Neural progenitor cell (in vitro differentiated cells): ENCODE results near the gene PSMB2. TPM values are rescaled to one million over a fixed set of nuclear protein-coding genes. Genes with fewer than 3 reads are reported as not detected.

Source experiments
- DNase-seq: peaks from one replicate; pipeline ENCODE4 v3.0.0-alpha.2; 2016; ENCODE audit warnings: low spot score
- H2AFZ ChIP-seq: fragments of 200-600 bp; sonication (generic); replicated peaks from 2 replicates; pipeline ENCODE4 v1.6.1; 2016; ENCODE audit warnings: antibody characterized with exemption
- H3F3A ChIP-seq: fragments of 200-600 bp; sonication (generic); 2 replicates; pipeline ENCODE4 v1.6.1; 2016; ENCODE audit warnings: antibody characterized with exemption, low read depth
- H3K27ac ChIP-seq: fragments of 200-600 bp; sonication (generic); 2 replicates; pipeline ENCODE4 v1.5.1; 2016; ENCODE audit warnings: mild to moderate bottlenecking
- H3K27me3 ChIP-seq: fragments of 200-600 bp; sonication (generic); 2 replicates; pipeline ENCODE4 v1.6.1; 2016; ENCODE audit warnings: mild to moderate bottlenecking, moderate library complexity
- H3K36me3 ChIP-seq: fragments of 200-600 bp; sonication (generic); 2 replicates; pipeline ENCODE4 v1.5.1; 2016
- H3K4me1 ChIP-seq: fragments of 200-600 bp; sonication (generic); 2 replicates; pipeline ENCODE4 v1.6.1; 2016; ENCODE audit warnings: mixed run types
- H3K4me2 ChIP-seq: fragments of 200-600 bp; sonication (generic); 2 replicates; pipeline ENCODE4 v1.6.1; 2016
- H3K4me3 ChIP-seq: fragments of 200-600 bp; sonication (generic); 2 replicates; pipeline ENCODE4 v1.5.1; 2016
- H3K79me2 ChIP-seq: fragments of 200-600 bp; sonication (generic); 2 replicates; pipeline ENCODE4 v1.6.1; 2016; ENCODE audit warnings: low read depth
- H3K9ac ChIP-seq: fragments of 200-600 bp; sonication (generic); 2 replicates; pipeline ENCODE4 v1.6.1; 2016
- H3K9me3 ChIP-seq: fragments of 200-600 bp; sonication (generic); 2 replicates; pipeline ENCODE4 v1.5.1; 2016; ENCODE audit warnings: low read depth
- H4K20me1 ChIP-seq: fragments of 200-600 bp; sonication (generic); 2 replicates; pipeline ENCODE4 v1.6.1; 2016; ENCODE audit warnings: low read depth
- H3K27ac Mint-ChIP-seq: 3 replicates; pipeline ENCODE4 v1.8.0; 2021; ENCODE audit warnings: mixed read lengths
- H3K27me3 Mint-ChIP-seq: 2 replicates; pipeline ENCODE4 v1.8.0; 2022; ENCODE audit warnings: low read depth, mild to moderate bottlenecking, inconsistent platforms, moderate library complexity, mixed read lengths; ENCODE audit not compliant: insufficient read depth
- H3K36me3 Mint-ChIP-seq: 3 replicates; pipeline ENCODE4 v1.8.0; 2021; ENCODE audit warnings: mixed read lengths
- H3K4me1 Mint-ChIP-seq: 3 replicates; pipeline ENCODE4 v1.8.0; 2021; ENCODE audit warnings: mixed read lengths
- H3K4me3 Mint-ChIP-seq: 3 replicates; pipeline ENCODE4 v1.8.0; 2021; ENCODE audit warnings: mild to moderate bottlenecking, moderate library complexity, mixed read lengths
- H3K9me3 Mint-ChIP-seq: 3 replicates; pipeline ENCODE4 v1.8.0; 2020; ENCODE audit warnings: mixed read lengths
- CTCF ChIP-seq: fragments of 200-600 bp; sonication (generic); IDR thresholded peaks from 2 replicates; pipeline ENCODE4 v1.5.1; 2017; ENCODE audit warnings: antibody characterized with exemption, mild to moderate bottlenecking
- EZH2 ChIP-seq: fragments of 200-600 bp; sonication (generic); IDR thresholded peaks from 2 replicates; pipeline ENCODE4 v1.6.1; 2017; ENCODE audit warnings: antibody characterized with exemption, mild to moderate bottlenecking, moderate library complexity
- EZH2phosphoT487 ChIP-seq: fragments of 200-600 bp; sonication (generic); IDR thresholded peaks from 2 replicates; pipeline ENCODE4 v1.6.1; 2017; ENCODE audit warnings: antibody characterized with exemption
- total RNA-seq: library from RNA; depleted of rRNA; stranded (reverse); fragments of >200 nt; gene quantifications from 2 replicates; pipeline ENCODE4 v1.2.3, GENCODE V29; 2015; ENCODE audit warnings: low replicate concordance

Gene PSMB2
- total RNA-seq, 1 donor from 2014 or later: 29.7 TPM

GRCh38 chr1:35646043-35646442 lies 4.7 kb upstream of the PSMB2 start:
- Histone ChIP-seq H3K4me3 (no peak overlapping the region), H3K4me1 (no peaks in the 10 kb centered on the region), H3K9me3 (no peaks in the 10 kb centered on the region), H4K20me1 (no peaks in the 10 kb centered on the region), H2AFZ (no peak overlapping the region), H3K9ac (no peak overlapping the region), H3K4me2 (no peak overlapping the region), H3K27me3 (peaks cover 70% of the 10 kb centered on the region), H3F3A (peaks cover 12% of the 10 kb centered on the region), H3K79me2 (peaks cover 3% of the 10 kb centered on the region), H3K27ac (no peak overlapping the region), H3K36me3 (no peaks in the 10 kb centered on the region)
- TF ChIP-seq EZH2 (no peak), CTCF (peak; percentile 20)
- Mint-ChIP-seq H3K4me3 (no peak overlapping the region), H3K27me3 (peaks cover 39% of the 10 kb centered on the region), H3K27ac (no peak overlapping the region), H3K36me3 (peaks cover 3% of the 10 kb centered on the region), H3K4me1 (peaks cover 5% of the 10 kb centered on the region), H3K9me3 (no peaks in the 10 kb centered on the region)
- no peak for DNase-seq

DNA sequence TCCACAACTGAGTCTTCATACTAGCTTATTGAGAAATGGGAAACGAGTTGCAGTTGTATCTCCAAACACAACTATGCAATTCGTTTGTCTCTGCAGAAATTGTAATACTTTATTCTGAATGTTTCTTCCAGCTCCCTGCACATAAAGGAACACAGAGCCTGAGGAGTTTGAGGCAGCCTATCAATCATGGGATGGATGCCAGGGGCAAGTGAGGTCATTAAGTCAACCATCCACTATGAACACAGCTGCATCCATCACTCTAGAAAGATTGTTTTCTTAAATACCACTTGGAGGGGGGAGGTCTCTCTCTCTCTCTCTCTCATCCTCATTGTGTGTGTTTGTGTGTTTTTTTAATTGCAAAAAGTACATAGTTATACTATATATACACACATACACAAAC lies 2.9 kb upstream of the PSMB2 start:
- Histone ChIP-seq H3K27me3 (peaks cover 51% of the 10 kb centered on the region), H3K27ac (no peak overlapping the region), H3K36me3 (no peaks in the 10 kb centered on the region), H3K4me2 (no peak overlapping the region), H3K79me2 (peaks cover 21% of the 10 kb centered on the region), H3F3A (peaks cover 12% of the 10 kb centered on the region), H3K9me3 (no peaks in the 10 kb centered on the region), H4K20me1 (no peaks in the 10 kb centered on the region), H3K4me1 (peaks cover 6% of the 10 kb centered on the region), H3K9ac (no peak overlapping the region), H2AFZ (no peak overlapping the region), H3K4me3 (no peak overlapping the region)
- no peak for DNase-seq
- Mint-ChIP-seq H3K27me3 (peaks cover 32% of the 10 kb centered on the region), H3K4me3 (no peak overlapping the region), H3K27ac (no peak overlapping the region), H3K4me1 (peaks cover 16% of the 10 kb centered on the region), H3K36me3 (peaks cover 5% of the 10 kb centered on the region), H3K9me3 (no peaks in the 10 kb centered on the region)
- TF ChIP-seq EZH2phosphoT487 (no peak), CTCF (no peak), EZH2 (no peak)

- Histone ChIP-seq H3K4me3 (peak overlapping the region; percentile 84), H3K4me2 (peak overlapping the region; percentile 91), H2AFZ (peak overlapping the region; percentile 90), H3K9me3 (no peaks in the 10 kb centered on the region), H3F3A (peaks cover 12% of the 10 kb centered on the region), H3K27ac (no peak overlapping the region), H3K79me2 (peaks cover 38% of the 10 kb centered on the region), H3K4me1 (peaks cover 6% of the 10 kb centered on the region), H3K36me3 (no peaks in the 10 kb centered on the region), H4K20me1 (peaks cover 14% of the 10 kb centered on the region), H3K9ac (no peak overlapping the region), H3K27me3 (peaks cover 37% of the 10 kb centered on the region)
- Mint-ChIP-seq H3K36me3 (peaks cover 5% of the 10 kb centered on the region), H3K4me3 (peak overlapping the region; percentile 100), H3K27ac (no peak overlapping the region), H3K27me3 (peaks cover 32% of the 10 kb centered on the region), H3K4me1 (peaks cover 20% of the 10 kb centered on the region), H3K9me3 (no peaks in the 10 kb centered on the region)
- TF ChIP-seq CTCF: no peak
- no peak for TF ChIP-seq EZH2
- no peak for TF ChIP-seq EZH2phosphoT487
- no peak for DNase-seq
Measured at GRCh38 chr1:35642471-35642955, 1.2 kb upstream of the PSMB2 start.
